HEK293 (cell line): ENCODE data around the gene ZSCAN22.

Experiments
- BCL11A ChIP-seq: fragments of 450-650 bp; formaldehyde crosslinking; IDR thresholded peaks from 2 replicates; pipeline ENCODE4 v1.5.1; 2016; ENCODE audit warnings: low read depth, missing biosample characterization, missing genetic modification characterization
- FEZF1 ChIP-seq: fragments of 450-650 bp; formaldehyde crosslinking; IDR thresholded peaks from 2 replicates; pipeline ENCODE4 v1.5.1; 2016; ENCODE audit warnings: missing biosample characterization, missing genetic modification characterization
- GLI2 ChIP-seq: fragments of 450-650 bp; formaldehyde crosslinking; IDR thresholded peaks from 2 replicates; pipeline ENCODE4; 2017; ENCODE audit warnings: missing biosample characterization, missing genetic modification characterization, low read depth, borderline replicate concordance
- PATZ1 ChIP-seq: fragments of 450-650 bp; formaldehyde crosslinking; IDR thresholded peaks from 2 replicates; pipeline ENCODE4 v1.5.1; 2016; ENCODE audit warnings: missing biosample characterization, missing genetic modification characterization
- PRDM10 ChIP-seq: fragments of 450-650 bp; formaldehyde crosslinking; IDR thresholded peaks from 2 replicates; pipeline ENCODE4 v1.5.1; 2016; ENCODE audit warnings: missing biosample characterization, missing genetic modification characterization
- PRDM6 ChIP-seq: fragments of 450-650 bp; formaldehyde crosslinking; IDR thresholded peaks from 2 replicates; pipeline ENCODE4 v1.5.1; 2017; ENCODE audit warnings: missing biosample characterization, missing genetic modification characterization
- SCRT1 ChIP-seq: fragments of 450-650 bp; formaldehyde crosslinking; IDR thresholded peaks from 2 replicates; pipeline ENCODE4 v1.5.1; 2016; ENCODE audit warnings: missing biosample characterization, missing genetic modification characterization, borderline replicate concordance
- SCRT2 ChIP-seq: fragments of 450-650 bp; formaldehyde crosslinking; IDR thresholded peaks from 2 replicates; pipeline ENCODE4 v1.5.1; 2016; ENCODE audit warnings: missing biosample characterization, missing genetic modification characterization
- SP3 ChIP-seq: fragments of 450-650 bp; formaldehyde crosslinking; IDR thresholded peaks from 2 replicates; pipeline ENCODE4 v1.5.1; 2016; ENCODE audit warnings: missing biosample characterization, missing genetic modification characterization
- SP7 ChIP-seq: fragments of 450-650 bp; formaldehyde crosslinking; IDR thresholded peaks from 2 replicates; pipeline ENCODE4 v1.5.1; 2016; ENCODE audit warnings: missing biosample characterization, missing genetic modification characterization
- YY2 ChIP-seq: fragments of 450-650 bp; formaldehyde crosslinking; IDR thresholded peaks from 2 replicates; pipeline ENCODE4 v1.5.1; 2016; ENCODE audit warnings: missing biosample characterization, missing genetic modification characterization
- ZNF274 ChIP-seq, 2 experiments: fragments of 200-500 bp in 1 of 2; fragments of 450-650 bp in 1 of 2; sonication (Bioruptor generic) in 1 of 2; formaldehyde crosslinking in 1 of 2; IDR thresholded peaks; 2 replicates each; pipeline versions ENCODE4 v1.5.1 to v1.6.1; 2014 to 2016; ENCODE audit warnings: borderline replicate concordance in 1 of 2, inconsistent platforms in 1 of 2, low read length in 1 of 2, missing biosample characterization in 1 of 2, missing genetic modification characterization in 1 of 2
- ZNF302 ChIP-seq: fragments of 450-650 bp; formaldehyde crosslinking; IDR thresholded peaks from 2 replicates; pipeline ENCODE4 v1.5.1; 2016; ENCODE audit warnings: missing biosample characterization, missing genetic modification characterization, low read depth
- ZNF335 ChIP-seq: fragments of 450-650 bp; formaldehyde crosslinking; conservative IDR thresholded peaks from 2 replicates; pipeline ENCODE4 v1.5.1; 2016; ENCODE audit warnings: missing biosample characterization, missing genetic modification characterization
- ZNF37A ChIP-seq: fragments of 450-650 bp; IDR thresholded peaks from 2 replicates; pipeline ENCODE4 v1.5.1; 2018; ENCODE audit warnings: missing biosample characterization, missing genetic modification characterization
- ZNF449 ChIP-seq: fragments of 450-650 bp; formaldehyde crosslinking; IDR thresholded peaks from 2 replicates; pipeline ENCODE4 v1.5.1; 2017; ENCODE audit warnings: missing biosample characterization, mild to moderate bottlenecking, missing genetic modification characterization, moderate library complexity
- ZNF48 ChIP-seq: fragments of 450-650 bp; formaldehyde crosslinking; IDR thresholded peaks from 2 replicates; pipeline ENCODE4 v1.5.1; 2016; ENCODE audit warnings: missing biosample characterization, missing genetic modification characterization
- ZNF521 ChIP-seq: fragments of 450-650 bp; formaldehyde crosslinking; IDR thresholded peaks from 2 replicates; pipeline ENCODE4 v1.5.1; 2017; ENCODE audit warnings: missing biosample characterization, mild to moderate bottlenecking, missing genetic modification characterization
- ZNF600 ChIP-seq: fragments of 450-650 bp; formaldehyde crosslinking; IDR thresholded peaks from 2 replicates; pipeline ENCODE4 v1.5.1; 2016; ENCODE audit warnings: missing biosample characterization, missing genetic modification characterization
- ZNF610 ChIP-seq: fragments of 450-650 bp; formaldehyde crosslinking; IDR thresholded peaks from 2 replicates; pipeline ENCODE4 v1.5.1; 2016; ENCODE audit warnings: missing biosample characterization, missing genetic modification characterization, borderline replicate concordance
- ZNF621 ChIP-seq: fragments of 450-650 bp; formaldehyde crosslinking; IDR thresholded peaks from 2 replicates; pipeline ENCODE4 v1.5.1; 2017; ENCODE audit warnings: missing biosample characterization, missing genetic modification characterization
- ZNF660 ChIP-seq: fragments of 450-650 bp; IDR thresholded peaks from 2 replicates; pipeline ENCODE4 v1.5.1; 2018; ENCODE audit warnings: missing biosample characterization, mild to moderate bottlenecking, missing genetic modification characterization
- ZNF670 ChIP-seq: fragments of 450-650 bp; formaldehyde crosslinking; IDR thresholded peaks from 2 replicates; pipeline ENCODE4 v1.5.1; 2016; ENCODE audit warnings: missing biosample characterization, missing genetic modification characterization, low read depth
- ZNF707 ChIP-seq: fragments of 450-650 bp; formaldehyde crosslinking; IDR thresholded peaks from 2 replicates; pipeline ENCODE4 v1.5.1; 2016; ENCODE audit warnings: missing biosample characterization, missing genetic modification characterization
- ZNF747 ChIP-seq: fragments of 450-650 bp; formaldehyde crosslinking; IDR thresholded peaks from 2 replicates; pipeline ENCODE4 v1.5.1; 2016; ENCODE audit warnings: missing biosample characterization, missing genetic modification characterization
- ZNF768 ChIP-seq: fragments of 450-650 bp; formaldehyde crosslinking; IDR thresholded peaks from 2 replicates; pipeline ENCODE4 v1.5.1; 2018; ENCODE audit warnings: missing biosample characterization, mild to moderate bottlenecking, missing genetic modification characterization
- ZNF792 ChIP-seq: fragments of 450-650 bp; formaldehyde crosslinking; IDR thresholded peaks from 2 replicates; pipeline ENCODE4 v1.5.1; 2016; ENCODE audit warnings: missing biosample characterization, missing genetic modification characterization
- ZSCAN23 ChIP-seq: fragments of 450-650 bp; formaldehyde crosslinking; IDR thresholded peaks from 2 replicates; pipeline ENCODE4 v1.5.1; 2016; ENCODE audit warnings: missing biosample characterization, missing genetic modification characterization

The ZSCAN22 gene

GRCh38 chr19:58326914-58327726, at the start of gene ZSCAN22 (continued):
- TF ChIP-seq ZNF274 (IDR thresholded peaks at IDR 0.05; ENCODE audit: low read length): no peak
- no peak for TF ChIP-seq ZNF274 (tag by site-specific recombination; IDR thresholded peaks at IDR 0.05; ENCODE audit: borderline replicate concordance)
- no peak for TF ChIP-seq ZNF37A (tag by site-specific recombination)
- peak; percentile 98 for TF ChIP-seq ZNF335 (tag by site-specific recombination)
- TF ChIP-seq ZNF660 (tag by site-specific recombination): peak; percentile 90
- no peak for TF ChIP-seq SCRT1 (tag by site-specific recombination)
- TF ChIP-seq PRDM10 (tag by site-specific recombination): peak; percentile 80; the same call in 1 of the 2 replicates
- TF ChIP-seq ZNF449 (tag by site-specific recombination): peak; percentile 51; the same call in 1 of the 2 replicates
- peak; percentile 65; the same call in 1 of the 2 replicates for TF ChIP-seq ZNF768
- TF ChIP-seq FEZF1 (tag by site-specific recombination): peak; percentile 50
- no peak for TF ChIP-seq ZNF48 (tag by site-specific recombination)
- TF ChIP-seq ZNF521 (tag by site-specific recombination): no peak
- no peak for TF ChIP-seq PRDM6 (tag by site-specific recombination)
- TF ChIP-seq GLI2: no peak
- peak; percentile 88 for TF ChIP-seq SP3 (tag by site-specific recombination)
- TF ChIP-seq SCRT2 (tag by site-specific recombination): no peak; the same call in 1 of the 2 replicates
- peak; percentile 72; the same call in 1 of the 2 replicates for TF ChIP-seq ZNF792 (tag by site-specific recombination)
- TF ChIP-seq ZNF670: no peak
- peak; percentile 83 for TF ChIP-seq ZNF610
- TF ChIP-seq YY2: peak; percentile 43; the same call in 1 of the 2 replicates
- no peak for TF ChIP-seq ZNF621
- TF ChIP-seq ZNF707: peak; percentile 29; the same call in 1 of the 2 replicates
- TF ChIP-seq BCL11A: 0 out of 2 replicates have a peak, but pooled peaks have one; percentile 43
- TF ChIP-seq SP7 (tag by site-specific recombination): peak; percentile 88
- TF ChIP-seq ZSCAN23: peak; percentile 76; the same call in 1 of the 2 replicates
- TF ChIP-seq PATZ1 (tag by site-specific recombination): peak; percentile 75
- peak; percentile 90 for TF ChIP-seq ZNF600 (tag by site-specific recombination)
- TF ChIP-seq ZNF302 (tag by site-specific recombination): no peak
- TF ChIP-seq ZNF747 (tag by site-specific recombination): no peak; the same call in 1 of the 2 replicates
